Mesenchymal stem cell (in vitro differentiated cells and primary cell): ENCODE results near the gene MOGAT2.
A peak's percentile ranks its signal among the peaks of the same experiment; 100 is the strongest.

Source experiments
- DNase-seq: peaks from one replicate; pipeline ENCODE4 v3.0.0-alpha.2; 2013
- H2AFZ ChIP-seq: one replicate; pipeline ENCODE4 v1.6.1; 2013; ENCODE audit warnings: low read depth, mild to moderate bottlenecking, control low read depth, inconsistent platforms, low read length, moderate library complexity
- H2AK5ac ChIP-seq: 2 replicates; pipeline ENCODE4 v1.6.1; 2013; ENCODE audit warnings: low read length, moderate library complexity, mild to moderate bottlenecking, inconsistent platforms; ENCODE audit not compliant: severe bottlenecking
- H2BK120ac ChIP-seq: one replicate; pipeline ENCODE4 v1.6.1; 2013; ENCODE audit warnings: low read depth, mild to moderate bottlenecking, inconsistent platforms, low read length, moderate library complexity
- H2BK12ac ChIP-seq, 2 experiments: one replicate each; pipeline ENCODE4 v1.6.1; 2013; ENCODE audit warnings: inconsistent platforms in 2 of 2, low read length in 2 of 2, mild to moderate bottlenecking in 2 of 2, moderate library complexity in 2 of 2, control low read depth in 1 of 2
- H2BK15ac ChIP-seq: one replicate; pipeline ENCODE4 v1.6.1; 2013; ENCODE audit warnings: mild to moderate bottlenecking, low read depth, inconsistent platforms; ENCODE audit not compliant: poor library complexity, severe bottlenecking
- H2BK5ac ChIP-seq: 2 replicates; pipeline ENCODE4 v1.6.1; 2013; ENCODE audit warnings: low read depth, mild to moderate bottlenecking, low read length, control low read depth, inconsistent platforms; ENCODE audit not compliant: poor library complexity, severe bottlenecking
- H3K14ac ChIP-seq, 2 experiments: one replicate each; pipeline ENCODE4 v1.6.1; 2013; ENCODE audit warnings: inconsistent platforms in 2 of 2, low read length in 2 of 2, control low read depth in 1 of 2, mild to moderate bottlenecking in 1 of 2, moderate library complexity in 1 of 2
- H3K18ac ChIP-seq, 2 experiments: one replicate each; pipeline ENCODE4 v1.6.1; 2013; ENCODE audit warnings: inconsistent platforms in 2 of 2, low read length in 2 of 2, control low read depth in 1 of 2, low read depth in 1 of 2, mild to moderate bottlenecking in 1 of 2
- H3K23ac ChIP-seq, 2 experiments: one replicate each; pipeline ENCODE4 v1.6.1; 2013; ENCODE audit warnings: inconsistent platforms in 2 of 2, low read length in 2 of 2, mild to moderate bottlenecking in 2 of 2, moderate library complexity in 2 of 2, control low read depth in 1 of 2
- H3K27ac ChIP-seq: 2 replicates; pipeline ENCODE4 v1.5.1; 2013; ENCODE audit warnings: mild to moderate bottlenecking, moderate library complexity, low read length, control low read depth, inconsistent platforms; ENCODE audit not compliant: poor library complexity, severe bottlenecking
- H3K27me3 ChIP-seq, 2 experiments: 2 replicates each; pipeline versions ENCODE4 v1.6.1 to v1.7.0; 2013; ENCODE audit warnings: low read length in 2 of 2, mild to moderate bottlenecking in 2 of 2, moderate library complexity in 2 of 2, control low read depth in 1 of 2, inconsistent platforms in 1 of 2; ENCODE audit not compliant: control insufficient read depth in 1 of 2, insufficient read depth in 1 of 2
- H3K36me3 ChIP-seq, 2 experiments: 2 replicates each; pipeline versions ENCODE4 v1.6.1 to v1.7.0; 2013; ENCODE audit warnings: low read length in 2 of 2, control low read depth in 1 of 2, inconsistent platforms in 1 of 2, low read depth in 1 of 2, mild to moderate bottlenecking in 1 of 2; ENCODE audit not compliant: insufficient read depth in 2 of 2, control insufficient read depth in 1 of 2
- H3K4ac ChIP-seq, 2 experiments: one replicate each; pipeline ENCODE4 v1.6.1; 2013; ENCODE audit warnings: inconsistent platforms in 2 of 2, low read length in 2 of 2, mild to moderate bottlenecking in 2 of 2, moderate library complexity in 2 of 2, control low read depth in 1 of 2, low read depth in 1 of 2
- H3K4me1 ChIP-seq: 2 replicates; pipeline ENCODE4 v1.6.1; 2013; ENCODE audit warnings: low read depth, low read length, control low read depth; ENCODE audit not compliant: control insufficient read depth, insufficient read depth
- H3K4me2 ChIP-seq: 2 replicates; pipeline ENCODE4 v1.6.1; 2013; ENCODE audit warnings: low read length, mild to moderate bottlenecking, inconsistent platforms; ENCODE audit not compliant: poor library complexity, severe bottlenecking
- H3K4me3 ChIP-seq, 2 experiments: 2 replicates each; pipeline versions ENCODE4 v1.5.1 to v1.7.0; 2013; ENCODE audit warnings: low read length in 2 of 2, mild to moderate bottlenecking in 2 of 2, control low read depth in 1 of 2, low read depth in 1 of 2; ENCODE audit not compliant: insufficient read depth in 1 of 2
- H3K79me1 ChIP-seq: replicated peaks from 2 replicates; pipeline ENCODE4 v1.6.1; 2013; ENCODE audit warnings: mild to moderate bottlenecking, control low read depth, low read length, inconsistent platforms; ENCODE audit not compliant: poor library complexity, severe bottlenecking
- H3K9ac ChIP-seq: 2 replicates; pipeline ENCODE4 v1.7.0; 2013; ENCODE audit warnings: mild to moderate bottlenecking, low read length, moderate library complexity
- H3K9me3 ChIP-seq: 2 replicates; pipeline ENCODE4 v1.7.0; 2013; ENCODE audit warnings: mild to moderate bottlenecking, low read length; ENCODE audit not compliant: control insufficient read depth
- H4K8ac ChIP-seq: one replicate; pipeline ENCODE4 v1.6.1; 2013; ENCODE audit warnings: inconsistent platforms, mild to moderate bottlenecking, low read length, moderate library complexity
- H4K91ac ChIP-seq: one replicate; pipeline ENCODE4 v1.6.1; 2013; ENCODE audit warnings: mild to moderate bottlenecking, low read length, inconsistent platforms
- WGBS: methylation state at CpG from one replicate; pipeline ENCODE4 v1.1.7; 2013; ENCODE audit warnings: mixed read lengths; 5-methylcytosine and 5-hydroxymethylcytosine counted together

MOGAT2 gene

GRCh38 chr11:75771646-75772410 is 54.2 kb downstream of the MOGAT2 start:
- Histone ChIP-seq H3K4ac (no peak overlapping the region), H3K79me1 (no peaks in the 10 kb centered on the region), H3K23ac (no peak overlapping the region), H2AFZ (no peak overlapping the region), H3K9ac (peak overlapping the region; percentile 4), H3K4me3 (peak overlapping the region in 1 of 2 experiments; percentile 91), H2BK5ac (no peak overlapping the region), H3K4me2 (no peak overlapping the region), H2AK5ac (no peak overlapping the region), H4K91ac (no peak overlapping the region), H3K9me3 (no peaks in the 10 kb centered on the region), H3K27ac (no peak overlapping the region), H4K8ac (no peak overlapping the region), H3K27me3 (peaks cover 0 to 50% of the 10 kb centered on the region in 2 experiments), H2BK120ac (no peak overlapping the region), H3K14ac (no peak overlapping the region), H2BK12ac (no peak overlapping the region), H3K36me3 (peaks cover 0 to 35% of the 10 kb centered on the region in 2 experiments), H3K4me1 (peaks cover 15% of the 10 kb centered on the region), H2BK15ac (no peak overlapping the region), H3K18ac (no peak overlapping the region)
- WGBS = 73% methylated on average over 6 of the region's 6 CpGs
- DNase-seq = peak; percentile 61

GRCh38 chr11:75773595-75774353 is 56.1 kb downstream of the MOGAT2 start:
- H2BK15ac ChIP-seq = no peak overlapping the region
- H3K23ac ChIP-seq = no peak overlapping the region
- peaks cover 2% of the 10 kb centered on the region for H3K4me1 ChIP-seq
- H4K8ac ChIP-seq = no peak overlapping the region
- no peak overlapping the region for H3K27ac ChIP-seq
- no peaks in the 10 kb centered on the region for H3K79me1 ChIP-seq
- WGBS = 86% methylated on average over 5 of the region's 5 CpGs
- H2BK120ac ChIP-seq = no peak overlapping the region
- H2AFZ ChIP-seq = no peak overlapping the region
- H3K4ac ChIP-seq = no peak overlapping the region
- H3K14ac ChIP-seq = no peak overlapping the region
- H3K9ac ChIP-seq = no peak overlapping the region
- no peak overlapping the region for H2AK5ac ChIP-seq
- H3K27me3 ChIP-seq = peaks cover 0 to 34% of the 10 kb centered on the region in 2 experiments
- no peaks in the 10 kb centered on the region for H3K9me3 ChIP-seq
- no peak overlapping the region for H4K91ac ChIP-seq
- H3K4me3 ChIP-seq = no peak overlapping the region
- H2BK5ac ChIP-seq = no peak overlapping the region
- no peak overlapping the region for H2BK12ac ChIP-seq
- no peak overlapping the region for H3K18ac ChIP-seq
- no peak for DNase-seq
- H3K36me3 ChIP-seq = peaks cover 0 to 47% of the 10 kb centered on the region in 2 experiments
- no peak overlapping the region for H3K4me2 ChIP-seq

- no peak overlapping the region for H3K23ac ChIP-seq
- no peak overlapping the region for H2BK5ac ChIP-seq
- H3K4me1 ChIP-seq = no peaks in the 10 kb centered on the region
- no peak overlapping the region for H2BK15ac ChIP-seq
- no peak overlapping the region for H3K4me2 ChIP-seq
- H3K79me1 ChIP-seq = no peaks in the 10 kb centered on the region
- H3K9ac ChIP-seq = no peak overlapping the region
- H3K18ac ChIP-seq = no peak overlapping the region
- peaks cover 0 to 23% of the 10 kb centered on the region in 2 experiments for H3K27me3 ChIP-seq
- no peak overlapping the region for H3K4ac ChIP-seq
- H2BK120ac ChIP-seq = no peak overlapping the region
- H4K91ac ChIP-seq = peak overlapping the region; percentile 62
- DNase-seq = no peak
- no peak overlapping the region for H2AFZ ChIP-seq
- no peak overlapping the region for H2AK5ac ChIP-seq
- H2BK12ac ChIP-seq = no peak overlapping the region
- WGBS = 78% methylated on average over 3 of the region's 3 CpGs
- H3K27ac ChIP-seq = no peak overlapping the region
- no peak overlapping the region for H3K4me3 ChIP-seq
- H4K8ac ChIP-seq = no peak overlapping the region
- H3K9me3 ChIP-seq = no peaks in the 10 kb centered on the region
- peaks cover 0 to 57% of the 10 kb centered on the region in 2 experiments for H3K36me3 ChIP-seq
- H3K14ac ChIP-seq = no peak overlapping the region
Observed at GRCh38 chr11:75775056-75775455, 57.4 kb downstream of the MOGAT2 start.

GRCh38 chr11:75776546-75776945 is 58.9 kb downstream of the MOGAT2 start:
- Histone ChIP-seq H2BK5ac (no peak overlapping the region), H2BK15ac (no peak overlapping the region), H4K8ac (no peak overlapping the region), H3K4ac (no peak overlapping the region), H3K4me2 (no peak overlapping the region), H3K23ac (no peak overlapping the region), H3K36me3 (peaks cover 0 to 71% of the 10 kb centered on the region in 2 experiments), H3K79me1 (no peaks in the 10 kb centered on the region), H2BK12ac (no peak overlapping the region), H2AK5ac (no peak overlapping the region), H3K9ac (no peak overlapping the region), H3K4me3 (no peak overlapping the region), H3K4me1 (no peaks in the 10 kb centered on the region), H4K91ac (no peak overlapping the region), H3K27me3 (peaks cover 0 to 8% of the 10 kb centered on the region in 2 experiments), H3K27ac (no peak overlapping the region), H3K18ac (no peak overlapping the region), H2AFZ (no peak overlapping the region), H2BK120ac (no peak overlapping the region), H3K9me3 (no peaks in the 10 kb centered on the region), H3K14ac (no peak overlapping the region)
- WGBS = 87% methylated on average over 4 of the region's 4 CpGs
- no peak for DNase-seq
